K562 (cell line): ENCODE data around the gene IP6K1. TPM values are rescaled to one million over a fixed set of nuclear protein-coding genes. Genes with fewer than 3 reads are reported as not detected.
A peak's percentile ranks its signal among the peaks of the same experiment; 100 is the strongest.

Experiments used
- BMI1 ChIP-seq: fragments of 150-350 bp; IDR thresholded peaks from 2 replicates; pipeline ENCODE4 v1.6.1; 2014; ENCODE audit warnings: low read length
- CREB1 ChIP-seq, 2 experiments: sonication (generic) in 1 of 2; formaldehyde crosslinking in 1 of 2; IDR thresholded peaks; 2 replicates each; pipeline versions ENCODE4 v1.6.1 to v1.8.0; 2012 to 2022; ENCODE audit warnings: inconsistent platforms in 1 of 2, mild to moderate bottlenecking in 1 of 2, missing genetic modification reagents in 1 of 2, moderate library complexity in 1 of 2
- EP400 ChIP-seq: fragments of 450-650 bp; IDR thresholded peaks from 2 replicates; pipeline ENCODE4 v1.6.1; 2017; ENCODE audit warnings: antibody characterized with exemption, mild to moderate bottlenecking, moderate library complexity
- FOXJ3 ChIP-seq: sonication (generic); formaldehyde crosslinking; IDR thresholded peaks from 2 replicates; pipeline ENCODE4 v1.4.0; 2020; ENCODE audit warnings: mild to moderate bottlenecking, missing genetic modification reagents
- GABPB1 ChIP-seq: sonication (generic); formaldehyde crosslinking; IDR thresholded peaks from 2 replicates; pipeline ENCODE4 v1.8.0; 2022; ENCODE audit warnings: mild to moderate bottlenecking, missing genetic modification reagents
- ILK ChIP-seq: fragments of 450-650 bp; IDR thresholded peaks from 2 replicates; pipeline ENCODE4 v1.6.1; 2016; ENCODE audit warnings: missing genetic modification characterization, low read depth, mild to moderate bottlenecking, missing compliant biosample characterization, moderate library complexity, borderline replicate concordance
- MYC ChIP-seq, 2 experiments: fragments of 250-450 bp in 1 of 2; sonication (Bioruptor Pico) in 1 of 2; IDR thresholded peaks; 2 replicates each; pipeline versions ENCODE4 v1.5.1 to v1.6.1; 2012 to 2021; ENCODE audit warnings: low read depth in 2 of 2, borderline replicate concordance in 1 of 2, improper control_type of control experiment in 1 of 2, low read length in 1 of 2, mild to moderate bottlenecking in 1 of 2, moderate library complexity in 1 of 2
- NFIX ChIP-seq: fragments of 250-450 bp; sonication (Bioruptor Pico); IDR thresholded peaks from 2 replicates; pipeline ENCODE4 v1.4.0; 2020; ENCODE audit warnings: low read depth, mild to moderate bottlenecking, moderate library complexity
- NR2C1 ChIP-seq, 2 experiments: fragments of 450-650 bp; IDR thresholded peaks; 2 replicates each; pipeline ENCODE4 v1.6.1; 2017; ENCODE audit warnings: mild to moderate bottlenecking in 2 of 2, antibody characterized with exemption in 1 of 2, inconsistent platforms in 1 of 2, missing compliant biosample characterization in 1 of 2, missing genetic modification characterization in 1 of 2
- NUFIP1 ChIP-seq: fragments of 450-650 bp; IDR thresholded peaks from 2 replicates; pipeline ENCODE4 v1.6.1; 2018; ENCODE audit not compliant: partially characterized antibody
- PCBP1 ChIP-seq: fragments of 200-400 bp; formaldehyde crosslinking; IDR thresholded peaks from 2 replicates; pipeline ENCODE4 v1.6.1; 2018; ENCODE audit warnings: mild to moderate bottlenecking, low read depth, low read length; ENCODE audit not compliant: poor library complexity, severe bottlenecking
- RAD51 ChIP-seq: fragments of 450-650 bp; IDR thresholded peaks from 2 replicates; pipeline ENCODE4 v1.7.1; 2016; ENCODE audit warnings: low read depth, mild to moderate bottlenecking, borderline replicate concordance
- YY1 ChIP-seq, 3 experiments: IDR thresholded peaks; 2 replicates each; pipeline ENCODE4 v1.6.1; 2011; ENCODE audit warnings: low read length in 2 of 3, mild to moderate bottlenecking in 2 of 3, moderate library complexity in 2 of 3, borderline replicate concordance in 1 of 3, control low read depth in 1 of 3, low read depth in 1 of 3; ENCODE audit not compliant: insufficient read depth in 3 of 3, insufficient replicate concordance in 2 of 3, control insufficient read depth in 1 of 3, insufficient read length in 1 of 3; ENCODE audit errors: extremely low read depth in 1 of 3
- ZC3H11A ChIP-seq: IDR thresholded peaks from 2 replicates; pipeline ENCODE4 v1.6.1; 2012; ENCODE audit warnings: low read depth, low read length, improper control_type of control experiment
- ZNF165 ChIP-seq: fragments of 250-450 bp; sonication (Bioruptor Pico); IDR thresholded peaks from 2 replicates; pipeline ENCODE4 v1.4.0; 2020; ENCODE audit warnings: borderline replicate concordance
- ZNF589 ChIP-seq: fragments of 200-800 bp; sonication (Bioruptor generic); IDR thresholded peaks from 2 replicates; pipeline ENCODE4 v1.6.1; 2016; ENCODE audit warnings: low read depth, missing genetic modification characterization, missing compliant biosample characterization
- polyA plus RNA-seq, 8 experiments: library from polyadenylated mRNA; depleted of rRNA in 4 of 8; stranded (reverse) in 5 of 8; unstranded in 3 of 8; fragments of >200 nt; fragmentation: Nextera tagmentation in 2 of 8; fragmentation: Illumina TruSeq in 1 of 8; extraction: Ambion mirVana in 2 of 8; extraction: Trizol in 1 of 8; gene quantifications; 2 replicates each; pipeline versions ENCODE4 v1.2.1 to v1.2.3, GENCODE V29; 2011 to 2014; ENCODE audit warnings: inconsistent platforms in 1 of 8, missing spikeins in 1 of 8
- total RNA-seq, 7 experiments: library from RNA; depleted of rRNA in 6 of 7; stranded (reverse); fragments of >200 nt in 6 of 7; fragmentation: Illumina TruSeq in 2 of 7; extraction: Trizol in 2 of 7; gene quantifications; 2 replicates each; pipeline versions ENCODE4 v1.2.1 to v1.2.3, GENCODE V29; 2011 to 2021; ENCODE audit warnings: low replicate concordance in 1 of 7
- TF ChIP-seq, protein P1 (sequence below): fragments of 450-650 bp; formaldehyde crosslinking; IDR thresholded peaks from 2 replicates; pipeline ENCODE4 v1.4.0; 2020; ENCODE audit warnings: mild to moderate bottlenecking, moderate library complexity
- TF ChIP-seq, protein P2 (sequence below): sonication (generic); formaldehyde crosslinking; IDR thresholded peaks from 2 replicates; pipeline ENCODE4 v1.8.0; 2022; ENCODE audit warnings: mild to moderate bottlenecking, missing genetic modification reagents
- TF ChIP-seq, protein P3 (sequence below), 2 experiments: fragments of 450-650 bp; conservative IDR thresholded peaks; 2 replicates each; pipeline ENCODE4 v1.6.1; 2017; ENCODE audit warnings: mild to moderate bottlenecking in 2 of 2, moderate library complexity in 2 of 2

Gene IP6K1
- total and polyA plus RNA-seq, 9 of the 15 experiments (the other 6 are each of a cell fraction or from before 2014, with no cell fraction given) = 0.46 to 29.2 (median 13.1) TPM

DNA sequence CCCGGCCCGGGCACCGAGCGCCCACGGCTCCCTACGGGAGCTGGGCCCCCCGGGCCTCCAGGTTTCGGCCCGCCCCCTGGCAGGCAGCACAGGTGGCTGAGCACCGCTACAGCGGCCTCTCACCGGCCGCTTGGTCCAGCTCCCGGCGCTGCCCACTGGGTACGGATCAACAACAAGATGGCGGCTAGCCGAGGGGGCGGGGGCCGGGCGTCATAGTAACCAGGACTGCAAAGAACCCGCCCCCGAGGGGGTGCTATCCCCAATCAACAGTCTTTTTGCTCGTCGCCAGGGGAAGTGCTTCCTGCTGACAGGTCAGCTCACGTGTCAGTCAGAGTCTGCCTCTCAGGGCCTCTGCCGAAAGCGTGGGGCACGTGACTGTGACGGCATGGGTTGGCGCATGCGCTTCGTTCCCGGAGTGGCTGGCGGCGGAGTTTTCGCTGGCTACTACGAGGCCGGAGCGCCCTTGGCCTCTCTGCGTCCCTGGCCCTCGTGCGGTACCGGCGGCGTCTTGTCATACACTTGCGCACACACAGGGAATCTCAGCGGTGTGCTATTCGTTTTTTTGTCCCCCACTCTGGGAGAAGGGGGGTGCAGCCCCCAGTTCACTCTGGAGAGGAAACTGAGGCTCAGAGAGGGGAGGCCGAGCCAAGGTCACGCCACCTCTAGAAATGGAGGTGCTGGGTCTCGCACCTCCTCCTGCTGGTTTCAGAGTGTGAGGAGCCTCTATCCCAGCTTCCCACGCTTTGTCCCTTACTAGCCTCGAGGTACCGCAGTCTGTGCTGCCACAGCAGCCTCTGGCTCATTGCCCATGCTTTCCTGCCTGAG, at the start of gene IP6K1 (continued):
- TF ChIP-seq, protein P1, sequence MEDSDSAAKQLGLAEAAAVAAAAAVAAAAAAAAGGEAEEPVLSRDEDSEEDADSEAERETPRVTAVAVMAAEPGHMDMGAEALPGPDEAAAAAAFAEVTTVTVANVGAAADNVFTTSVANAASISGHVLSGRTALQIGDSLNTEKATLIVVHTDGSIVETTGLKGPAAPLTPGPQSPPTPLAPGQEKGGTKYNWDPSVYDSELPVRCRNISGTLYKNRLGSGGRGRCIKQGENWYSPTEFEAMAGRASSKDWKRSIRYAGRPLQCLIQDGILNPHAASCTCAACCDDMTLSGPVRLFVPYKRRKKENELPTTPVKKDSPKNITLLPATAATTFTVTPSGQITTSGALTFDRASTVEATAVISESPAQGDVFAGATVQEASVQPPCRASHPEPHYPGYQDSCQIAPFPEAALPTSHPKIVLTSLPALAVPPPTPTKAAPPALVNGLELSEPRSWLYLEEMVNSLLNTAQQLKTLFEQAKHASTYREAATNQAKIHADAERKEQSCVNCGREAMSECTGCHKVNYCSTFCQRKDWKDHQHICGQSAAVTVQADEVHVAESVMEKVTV (CRISPR knock-in tag) = no peak
- TF ChIP-seq ZNF165 (CRISPR knock-in tag) (peak; percentile 76; the same call in 1 of the 2 replicates), GABPB1 (CRISPR knock-in tag) (peak; percentile 74), ZNF589 (CRISPR knock-in tag) (peak; percentile 59; the same call in 1 of the 2 replicates), CREB1 (IDR thresholded peaks at IDR 0.05) (peak; percentile 58), CREB1 (CRISPR knock-in tag; IDR thresholded peaks at IDR 0.05) (peak; percentile 87), NFIX (CRISPR knock-in tag) (no peak), EP400 (peak; percentile 68), FOXJ3 (CRISPR knock-in tag) (no peak), BMI1 (peak; percentile 59; the same call in 1 of the 2 replicates), PCBP1 (no peak), ILK (tag) (no peak), NR2C1 (IDR thresholded peaks at IDR 0.05) (no peak), NR2C1 (tag; IDR thresholded peaks at IDR 0.05) (peak; percentile 34; the same call in 1 of the 2 replicates), ZC3H11A (no peak), NUFIP1 (peak; percentile 76), RAD51 (peak; percentile 97), YY1 (IDR thresholded peaks at IDR 0.05; ENCODE audit: borderline replicate concordance in 1 of 3, control insufficient read depth in 1 of 3, extremely low read depth in 1 of 3, insufficient read depth in 3 of 3, insufficient read length in 1 of 3, insufficient replicate concordance in 2 of 3, low read depth in 1 of 3, low read length in 2 of 3) (peak; percentile 73 to 96 (median 93)), MYC (IDR thresholded peaks at IDR 0.05; ENCODE audit: low read depth, low read length) (peak; percentile 52), MYC (CRISPR knock-in tag; IDR thresholded peaks at IDR 0.05; ENCODE audit: borderline replicate concordance, low read depth) (no peak)
- TF ChIP-seq, protein P2, sequence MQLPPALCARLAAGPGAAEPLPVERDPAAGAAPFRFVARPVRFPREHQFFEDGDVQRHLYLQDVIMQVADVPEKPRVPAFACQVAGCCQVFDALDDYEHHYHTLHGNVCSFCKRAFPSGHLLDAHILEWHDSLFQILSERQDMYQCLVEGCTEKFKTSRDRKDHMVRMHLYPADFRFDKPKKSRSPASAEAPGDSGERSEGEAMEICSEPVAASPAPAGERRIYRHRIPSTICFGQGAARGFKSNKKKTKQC (CRISPR knock-in tag) = no peak; the same call in 1 of the 2 replicates
- TF ChIP-seq, protein P3, sequence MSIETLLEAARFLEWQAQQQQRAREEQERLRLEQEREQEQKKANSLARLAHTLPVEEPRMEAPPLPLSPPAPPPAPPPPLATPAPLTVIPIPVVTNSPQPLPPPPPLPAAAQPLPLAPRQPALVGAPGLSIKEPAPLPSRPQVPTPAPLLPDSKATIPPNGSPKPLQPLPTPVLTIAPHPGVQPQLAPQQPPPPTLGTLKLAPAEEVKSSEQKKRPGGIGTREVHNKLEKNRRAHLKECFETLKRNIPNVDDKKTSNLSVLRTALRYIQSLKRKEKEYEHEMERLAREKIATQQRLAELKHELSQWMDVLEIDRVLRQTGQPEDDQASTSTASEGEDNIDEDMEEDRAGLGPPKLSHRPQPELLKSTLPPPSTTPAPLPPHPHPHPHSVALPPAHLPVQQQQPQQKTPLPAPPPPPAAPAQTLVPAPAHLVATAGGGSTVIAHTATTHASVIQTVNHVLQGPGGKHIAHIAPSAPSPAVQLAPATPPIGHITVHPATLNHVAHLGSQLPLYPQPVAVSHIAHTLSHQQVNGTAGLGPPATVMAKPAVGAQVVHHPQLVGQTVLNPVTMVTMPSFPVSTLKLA (conservative IDR thresholded peaks at IDR 0.05) = peak; percentile 79 to 86
